ENCODE measurements around the gene WDFY1. TPM values are rescaled to one million over a fixed set of nuclear protein-coding genes. Genes with fewer than 3 reads are reported as not detected.

The WDFY1 gene
- total RNA-seq, 1 donor from 2014 or later = 77.0 TPM

DNA sequence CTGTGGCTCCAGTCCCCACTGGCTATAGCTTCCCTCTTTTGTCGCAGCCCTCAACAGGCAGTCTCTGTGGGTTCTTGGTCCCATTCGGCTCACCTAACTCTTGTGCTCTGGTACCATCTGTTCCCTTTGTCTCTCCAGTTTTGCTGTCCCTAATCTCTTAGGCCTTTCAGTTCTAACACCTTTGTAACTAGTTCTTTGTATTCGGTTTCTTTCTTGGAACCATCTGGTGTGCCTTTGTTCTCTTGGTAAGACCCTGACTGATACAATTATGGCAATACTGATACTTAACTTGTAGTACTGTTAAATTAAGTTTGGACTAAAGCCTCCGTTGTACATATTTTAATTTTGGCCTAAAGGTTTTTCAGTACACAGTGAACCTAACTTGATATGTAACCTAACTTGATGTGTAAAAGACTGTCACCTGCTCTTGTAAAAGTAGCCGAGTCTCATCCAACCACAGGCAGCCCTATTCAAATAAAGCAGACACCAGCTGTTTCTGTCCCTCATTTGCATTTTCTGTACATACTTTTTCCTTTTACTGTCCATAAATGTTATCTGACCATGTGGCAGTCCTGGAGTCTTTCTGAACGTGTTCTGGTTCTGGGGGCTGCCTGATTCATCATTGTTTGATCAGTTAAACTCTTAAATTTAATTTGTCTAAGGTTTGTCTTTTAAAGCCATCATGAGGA, 7.3 kb upstream of the WDFY1 start:
- ATAC-seq (ENCODE audit: low read depth) = peak; percentile 33
- peaks cover 67% of the 10 kb centered on the region for H3K4me1 Mint-ChIP-seq
- H3K4me3 Mint-ChIP-seq = peak overlapping the region; percentile 69

DNA sequence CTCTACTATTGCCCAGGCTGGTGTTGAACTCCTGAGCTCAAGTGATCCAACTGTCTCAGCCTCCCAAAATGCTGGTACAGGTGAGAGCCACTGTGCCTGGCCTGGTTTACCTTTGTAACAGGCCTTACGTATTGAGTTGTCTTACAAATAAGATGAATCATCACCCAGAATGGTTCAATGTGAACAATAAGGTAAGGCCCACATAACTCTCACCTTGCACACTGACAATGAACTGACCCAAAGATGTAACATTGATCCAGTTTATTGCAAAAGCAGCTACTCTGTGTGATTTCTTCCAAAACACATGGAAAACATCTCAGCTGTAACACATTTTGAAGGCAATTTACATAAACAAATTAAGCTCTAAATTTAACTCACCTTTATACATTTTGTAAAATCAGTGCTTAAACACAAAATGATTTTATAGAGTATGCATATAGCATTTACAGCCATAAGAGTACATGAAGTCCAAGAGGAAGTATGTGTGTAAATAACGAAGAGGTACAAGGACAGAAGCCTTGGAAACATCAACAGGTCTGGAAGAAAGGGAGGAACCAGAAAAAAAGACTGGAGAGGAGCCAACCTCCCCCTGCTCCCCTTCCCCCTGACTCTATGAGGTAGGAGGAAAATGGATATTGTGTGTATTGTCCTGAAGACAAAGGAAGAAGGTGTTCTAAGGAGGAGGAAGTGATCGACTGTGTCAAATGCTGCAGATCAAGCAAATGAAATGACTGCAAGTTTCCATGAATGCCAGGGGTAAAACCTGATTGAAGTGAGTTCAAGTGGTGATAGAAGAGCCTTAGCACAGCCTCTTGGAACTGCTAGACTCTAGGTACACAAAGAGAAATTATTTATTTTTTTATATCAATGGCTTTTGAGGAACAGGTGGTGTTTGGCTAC, 5.6 kb upstream of the WDFY1 start:
- peak overlapping the region; percentile 65 for H3K4me3 Mint-ChIP-seq
- ChIA-PET CTCF (interaction anchor here (2.6 kb wide), 1 partner anchor 19 kb away, joined by 11 read pairs; no protein-coding TSS in a partner anchor), POLR2A (interaction anchor here (0.6 to 1.4 kb wide), 4 partner anchors 10 to 54 kb away, joined by 4 to 5 read pairs (median 5); no protein-coding TSS in a partner anchor)
- H3K27ac Mint-ChIP-seq = peak overlapping the region; percentile 89
- H3K9me3 Mint-ChIP-seq = no peaks in the 10 kb centered on the region
- TF ChIP-seq, protein P1, sequence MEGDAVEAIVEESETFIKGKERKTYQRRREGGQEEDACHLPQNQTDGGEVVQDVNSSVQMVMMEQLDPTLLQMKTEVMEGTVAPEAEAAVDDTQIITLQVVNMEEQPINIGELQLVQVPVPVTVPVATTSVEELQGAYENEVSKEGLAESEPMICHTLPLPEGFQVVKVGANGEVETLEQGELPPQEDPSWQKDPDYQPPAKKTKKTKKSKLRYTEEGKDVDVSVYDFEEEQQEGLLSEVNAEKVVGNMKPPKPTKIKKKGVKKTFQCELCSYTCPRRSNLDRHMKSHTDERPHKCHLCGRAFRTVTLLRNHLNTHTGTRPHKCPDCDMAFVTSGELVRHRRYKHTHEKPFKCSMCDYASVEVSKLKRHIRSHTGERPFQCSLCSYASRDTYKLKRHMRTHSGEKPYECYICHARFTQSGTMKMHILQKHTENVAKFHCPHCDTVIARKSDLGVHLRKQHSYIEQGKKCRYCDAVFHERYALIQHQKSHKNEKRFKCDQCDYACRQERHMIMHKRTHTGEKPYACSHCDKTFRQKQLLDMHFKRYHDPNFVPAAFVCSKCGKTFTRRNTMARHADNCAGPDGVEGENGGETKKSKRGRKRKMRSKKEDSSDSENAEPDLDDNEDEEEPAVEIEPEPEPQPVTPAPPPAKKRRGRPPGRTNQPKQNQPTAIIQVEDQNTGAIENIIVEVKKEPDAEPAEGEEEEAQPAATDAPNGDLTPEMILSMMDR (IDR thresholded peaks at IDR 0.05) = no peak
- no peak for ATAC-seq (ENCODE audit: low read depth)
- DNase-seq = no peak
- intact Hi-C loops (cut with micrococcal nuclease) = loop anchor here (10.0 kb wide), 3 partner anchors 574 to 1526 kb away; partner anchors contain the start of gene SGPP2
- no peaks in the 10 kb centered on the region for H3K27me3 Mint-ChIP-seq
- H3K36me3 Mint-ChIP-seq (ENCODE audit: low read depth) = no peaks in the 10 kb centered on the region
- H3K4me1 Mint-ChIP-seq = peaks cover 69% of the 10 kb centered on the region

More for the DNA sequence above, 7.3 kb upstream of the WDFY1 start:
- Mint-ChIP-seq H3K9me3 (no peaks in the 10 kb centered on the region), H3K27me3 (no peaks in the 10 kb centered on the region), H3K27ac (peak overlapping the region; percentile 89), H3K36me3 (ENCODE audit: low read depth) (peaks cover 3% of the 10 kb centered on the region)
- ChIA-PET POLR2A (interaction anchor here (0.6 to 1.5 kb wide), 8 partner anchors 9 to 569 kb away, joined by 3 to 7 read pairs (median 3); no protein-coding TSS in a partner anchor), CTCF (interaction anchor here (2.6 kb wide), 1 partner anchor 18 kb away, joined by 11 read pairs; no protein-coding TSS in a partner anchor)
- TF ChIP-seq, protein P1 (IDR thresholded peaks at IDR 0.05) = no peak
- intact Hi-C loops (cut with micrococcal nuclease) = loop anchor here (1.0 to 10.0 kb wide), 4 partner anchors 57 to 1528 kb away; partner anchors contain the start of gene SGPP2
- DNase-seq = no peak

DNA sequence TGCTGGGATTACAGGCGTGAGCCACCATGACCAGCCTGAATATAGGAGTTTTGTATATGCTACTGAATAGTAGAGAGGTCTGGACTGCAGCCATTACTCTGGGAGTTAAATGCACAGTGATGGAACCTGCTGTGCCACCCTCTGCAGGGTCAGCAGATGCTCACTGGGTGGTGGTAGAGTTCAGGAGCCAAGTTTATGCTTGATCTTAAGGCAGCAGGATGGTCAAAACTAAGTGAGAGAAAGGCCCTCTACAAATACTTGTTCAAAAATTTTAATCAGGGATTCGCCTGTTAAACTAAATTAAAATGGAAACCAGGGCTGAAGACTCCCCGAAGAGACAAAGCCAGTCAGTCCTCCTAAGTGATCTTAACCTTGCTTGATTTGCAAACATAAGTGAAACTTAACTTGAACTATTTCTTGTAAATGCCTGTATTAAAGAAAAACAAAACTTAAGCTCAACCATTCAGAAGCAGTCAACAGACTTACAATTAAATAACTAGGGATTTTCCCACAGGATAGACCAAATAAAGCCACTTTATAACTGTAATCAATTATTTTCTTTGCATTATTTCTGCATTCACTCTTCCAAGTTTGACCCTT, 4.2 kb upstream of the WDFY1 start:
- Mint-ChIP-seq H3K36me3 (ENCODE audit: low read depth) (peaks cover 2% of the 10 kb centered on the region), H3K9me3 (no peaks in the 10 kb centered on the region), H3K4me1 (peaks cover 68% of the 10 kb centered on the region), H3K27ac (peak overlapping the region; percentile 50), H3K27me3 (no peaks in the 10 kb centered on the region), H3K4me3 (no peak overlapping the region)
- POLR2A ChIA-PET = interaction anchor here (0.8 to 1.4 kb wide), 3 partner anchors 9 to 52 kb away, joined by 3 to 5 read pairs (median 4); no protein-coding TSS in a partner anchor
- DNase-seq (no peak), ATAC-seq (ENCODE audit: low read depth) (no peak)
- intact Hi-C loops (cut with micrococcal nuclease) = no loop called here
- TF ChIP-seq, protein P1 (IDR thresholded peaks at IDR 0.05) = no peak
- CTCF ChIA-PET = no interaction called here

DNA sequence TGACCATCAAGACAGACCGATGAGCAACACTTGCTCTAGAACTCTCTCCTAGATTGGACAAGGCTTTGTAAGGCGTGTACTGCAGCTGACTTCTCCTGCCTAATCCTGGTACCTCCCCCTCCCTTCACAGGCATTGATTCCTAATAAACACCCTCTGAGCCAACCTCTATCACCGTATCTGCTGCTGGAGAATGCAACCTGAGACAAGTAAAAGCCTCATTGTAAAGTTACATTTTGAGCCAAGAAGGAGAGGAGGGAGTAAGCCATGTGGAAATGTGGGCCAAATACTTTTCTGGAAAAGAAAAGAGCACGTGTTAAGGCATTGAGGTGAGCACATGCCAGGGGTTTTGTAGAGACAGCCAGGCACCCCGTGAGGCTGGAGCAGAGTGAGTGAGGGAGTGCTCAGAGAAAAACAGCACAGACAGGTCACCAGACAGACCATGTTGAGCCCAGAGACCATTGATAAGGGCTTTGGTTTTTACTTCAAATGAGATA, 2.6 kb upstream of the WDFY1 start:
- H3K4me1 Mint-ChIP-seq = peaks cover 69% of the 10 kb centered on the region
- no peak overlapping the region for H3K4me3 Mint-ChIP-seq
- no peak overlapping the region for H3K27ac Mint-ChIP-seq
- intact Hi-C loops (cut with micrococcal nuclease) = no loop called here
- ChIA-PET POLR2A (interaction anchor here (1.0 kb wide), 1 partner anchor 9 kb away, joined by 4 read pairs; no protein-coding TSS in a partner anchor), CTCF (no interaction called here)
- H3K9me3 Mint-ChIP-seq = no peaks in the 10 kb centered on the region
- TF ChIP-seq, protein P1 (IDR thresholded peaks at IDR 0.05) = no peak
- peaks cover 10% of the 10 kb centered on the region for H3K36me3 Mint-ChIP-seq (ENCODE audit: low read depth)
- DNase-seq (no peak), ATAC-seq (ENCODE audit: low read depth) (no peak)
- no peaks in the 10 kb centered on the region for H3K27me3 Mint-ChIP-seq
